HG03045 (cell line): Measurements from ENCODE around the gene NUAK2.
"Not testable (repeated sequence)": the region's sequence is repeated elsewhere in the genome, so short reads cannot be mapped to it uniquely, and the experiment has no call there.

Experiments
- ATAC-seq: cut with Tn5 transposase; IDR thresholded peaks from one replicate; pipeline ENCODE4 v1.9.1; 2021; ENCODE audit warnings: mild to moderate bottlenecking, moderate library complexity; ENCODE audit not compliant: unreplicated experiment

Gene NUAK2

GRCh38 chr1:205298191-205298994 is 23.2 kb downstream of the NUAK2 start:
- no peak for ATAC-seq

- ATAC-seq, result not testable (repeated sequence)
Observed at GRCh38 chr1:205297546-205298177, 23.9 kb downstream of the NUAK2 start.

GRCh38 chr1:205296154-205296553 is 25.4 kb downstream of the NUAK2 start:
- no peak for ATAC-seq

GRCh38 chr1:205294934-205295333 is 26.6 kb downstream of the NUAK2 start:
- no peak for ATAC-seq

GRCh38 chr1:205294175-205294917 is 27.2 kb downstream of the NUAK2 start:
- no peak for ATAC-seq

- ATAC-seq, result no peak
Observed at GRCh38 chr1:205293350-205294074, 28.0 kb downstream of the NUAK2 start.

- no peak for ATAC-seq
Observed at GRCh38 chr1:205291596-205291995, 29.9 kb downstream of the NUAK2 start.

GRCh38 chr1:205287767-205288559 is 33.6 kb downstream of the NUAK2 start:
- ATAC-seq, result peak; percentile 81

GRCh38 chr1:205287076-205287475 is 34.5 kb downstream of the NUAK2 start:
- ATAC-seq, result no peak

- ATAC-seq, result no peak
Observed at GRCh38 chr1:205286335-205286950, 35.1 kb downstream of the NUAK2 start.

GRCh38 chr1:205285381-205286101 is 36.0 kb downstream of the NUAK2 start:
- ATAC-seq, result no peak

GRCh38 chr1:205284420-205285144 is 37.0 kb downstream of the NUAK2 start:
- no peak for ATAC-seq

GRCh38 chr1:205283270-205284147 is 38.0 kb downstream of the NUAK2 start:
- ATAC-seq, result no peak

- ATAC-seq, result not testable (repeated sequence)
Observed at GRCh38 chr1:205280666-205281395, 40.7 kb downstream of the NUAK2 start.

GRCh38 chr1:205279986-205280385 is 41.6 kb downstream of the NUAK2 start:
- ATAC-seq, result no peak

GRCh38 chr1:205276689-205277065 is 44.9 kb downstream of the NUAK2 start:
- ATAC-seq, result no peak
